GM12892 (cell line): Measurements from ENCODE around the gene TMEM63A.

Source experiments
- POLR2A ChIP-seq: IDR thresholded peaks from 2 replicates; pipeline ENCODE4 v1.6.1; 2011; ENCODE audit warnings: low read depth, low read length, control low read depth
- POLR2AphosphoS5 ChIP-seq: IDR thresholded peaks from 2 replicates; pipeline ENCODE4 v1.6.1; 2011; ENCODE audit warnings: low read depth, low read length, control low read depth
- TAF1 ChIP-seq: IDR thresholded peaks from 2 replicates; pipeline ENCODE4 v1.6.1; 2011; ENCODE audit warnings: low read depth, mild to moderate bottlenecking, control low read depth, low read length, borderline replicate concordance

- TF ChIP-seq POLR2A (no peak), POLR2AphosphoS5 (no peak), TAF1 (no peak)
These were observed 67.8 kb downstream of the TMEM63A start for GRCh38 chr1:225814381-225814780.
